Neural cell (in vitro differentiated cells): Measurements from ENCODE around the gene HS6ST2. TPM values are rescaled to one million over a fixed set of nuclear protein-coding genes. Genes with fewer than 3 reads are reported as not detected.

ENCODE experiments used
- H2AFZ ChIP-seq: fragments of 200-600, 300-800 bp; sonication (generic), shearing (Covaris generic); 2 replicates; pipeline ENCODE4 v1.6.0; 2014; ENCODE audit warnings: low read depth, mild to moderate bottlenecking, antibody characterized with exemption, low read length, moderate library complexity
- H3F3A ChIP-seq: fragments of 200-600 bp; shearing (Covaris generic); 2 replicates; pipeline ENCODE4 v1.6.1; 2016; ENCODE audit warnings: mild to moderate bottlenecking, moderate library complexity, mixed read lengths, antibody characterized with exemption, low read length; ENCODE audit not compliant: insufficient read depth, poor library complexity, severe bottlenecking
- H3K27ac ChIP-seq: fragments of 200-600, 300-800 bp; sonication (generic), shearing (Covaris generic); 2 replicates; pipeline ENCODE4 v1.5.1; 2014; ENCODE audit warnings: mild to moderate bottlenecking, low read length, moderate library complexity
- H3K27me3 ChIP-seq: fragments of 300-800, 200-600 bp; sonication (generic), shearing (Covaris generic); 2 replicates; pipeline ENCODE4 v1.6.0; 2014; ENCODE audit warnings: mild to moderate bottlenecking, low read depth, low read length, moderate library complexity; ENCODE audit not compliant: insufficient read depth
- H3K36me3 ChIP-seq: fragments of 300-800, 200-600 bp; sonication (generic), shearing (Covaris generic); 2 replicates; pipeline ENCODE4 v1.5.1; 2014; ENCODE audit warnings: mild to moderate bottlenecking, antibody characterized with exemption, low read length, moderate library complexity; ENCODE audit not compliant: insufficient read depth
- H3K4me2 ChIP-seq: fragments of 300-800, 200-600 bp; sonication (generic), shearing (Covaris generic); 2 replicates; pipeline ENCODE4 v1.6.0; 2014; ENCODE audit warnings: mild to moderate bottlenecking, low read length
- H3K4me3 ChIP-seq: fragments of 300-800, 200-600 bp; sonication (generic), shearing (Covaris generic); 2 replicates; pipeline ENCODE4 v1.5.1; 2014; ENCODE audit warnings: mild to moderate bottlenecking, low read length, moderate library complexity
- H3K79me2 ChIP-seq: fragments of 200-600 bp; shearing (Covaris generic); replicated peaks from 2 replicates; pipeline ENCODE4 v1.6.0; 2014; ENCODE audit warnings: mild to moderate bottlenecking, low read length, moderate library complexity; ENCODE audit not compliant: insufficient read depth
- H3K9ac ChIP-seq: fragments of 300-800, 200-600 bp; sonication (generic), shearing (Covaris generic); 2 replicates; pipeline ENCODE4 v1.6.1; 2016; ENCODE audit warnings: mild to moderate bottlenecking, low read length, mixed read lengths
- H3K9me2 ChIP-seq: fragments of 200-600 bp; shearing (Covaris generic); 2 replicates; pipeline ENCODE4 v1.6.1; 2016; ENCODE audit warnings: mild to moderate bottlenecking, low read length, mixed read lengths; ENCODE audit not compliant: insufficient read depth
- H3K9me3 ChIP-seq: fragments of 200-600, 300-800 bp; sonication (generic), shearing (Covaris generic); 2 replicates; pipeline ENCODE4 v1.6.1; 2016; ENCODE audit warnings: mild to moderate bottlenecking, mixed run types, low read length, moderate library complexity, mixed read lengths
- H4K20me1 ChIP-seq: fragments of 200-600 bp; shearing (Covaris generic); 2 replicates; pipeline ENCODE4 v1.6.1; 2016; ENCODE audit warnings: mild to moderate bottlenecking, mixed run types; ENCODE audit not compliant: insufficient read depth
- EZH2 ChIP-seq: fragments of 200-600, 300-800 bp; shearing (Covaris generic), sonication (generic); IDR thresholded peaks from 2 replicates; pipeline ENCODE4 v1.6.1; 2014; ENCODE audit warnings: antibody characterized with exemption, low read length, borderline replicate concordance, mild to moderate bottlenecking; ENCODE audit not compliant: insufficient read depth, poor library complexity, severe bottlenecking
- POLR2AphosphoS5 ChIP-seq: IDR thresholded peaks from 2 replicates; pipeline ENCODE4 v1.6.1; 2012
- RAD21 ChIP-seq: fragments of 450-650 bp; conservative IDR thresholded peaks from 2 replicates; pipeline ENCODE4 v1.6.1; 2014; ENCODE audit warnings: antibody characterized with exemption, mild to moderate bottlenecking, moderate library complexity
- REST ChIP-seq: IDR thresholded peaks from 2 replicates; pipeline ENCODE4 v1.6.1; 2012; ENCODE audit warnings: borderline replicate concordance
- polyA plus RNA-seq: library from polyadenylated mRNA; depleted of rRNA; stranded (reverse); fragments of >200 nt; gene quantifications from 2 replicates; pipeline ENCODE4 v1.2.3, GENCODE V29; 2014
- TF ChIP-seq, protein P1 (sequence below): fragments of 450-650 bp; IDR thresholded peaks from 2 replicates; pipeline ENCODE4 v1.5.1; 2014; ENCODE audit warnings: antibody characterized with exemption, mild to moderate bottlenecking, moderate library complexity; ENCODE audit not compliant: poor library complexity, severe bottlenecking

The HS6ST2 gene
- polyA plus RNA-seq, 1 donor from 2014 or later: 43.0 TPM

- no peak overlapping the region for H3K9ac ChIP-seq
- no peaks in the 10 kb centered on the region for H4K20me1 ChIP-seq
- H3K27ac ChIP-seq: no peak overlapping the region
- no peak overlapping the region for H2AFZ ChIP-seq
- no peaks in the 10 kb centered on the region for H3K9me2 ChIP-seq
- no peak overlapping the region for H3K4me3 ChIP-seq
- H3K9me3 ChIP-seq: no peaks in the 10 kb centered on the region
- no peak for TF ChIP-seq REST
- no peak for TF ChIP-seq EZH2
- H3K4me2 ChIP-seq: no peak overlapping the region
- H3K27me3 ChIP-seq: no peaks in the 10 kb centered on the region
- H3K79me2 ChIP-seq: no peaks in the 10 kb centered on the region
- no peaks in the 10 kb centered on the region for H3F3A ChIP-seq
- no peaks in the 10 kb centered on the region for H3K36me3 ChIP-seq
Observed at GRCh38 chrX:132766452-132766851, 192.0 kb downstream of the HS6ST2 start.

DNA sequence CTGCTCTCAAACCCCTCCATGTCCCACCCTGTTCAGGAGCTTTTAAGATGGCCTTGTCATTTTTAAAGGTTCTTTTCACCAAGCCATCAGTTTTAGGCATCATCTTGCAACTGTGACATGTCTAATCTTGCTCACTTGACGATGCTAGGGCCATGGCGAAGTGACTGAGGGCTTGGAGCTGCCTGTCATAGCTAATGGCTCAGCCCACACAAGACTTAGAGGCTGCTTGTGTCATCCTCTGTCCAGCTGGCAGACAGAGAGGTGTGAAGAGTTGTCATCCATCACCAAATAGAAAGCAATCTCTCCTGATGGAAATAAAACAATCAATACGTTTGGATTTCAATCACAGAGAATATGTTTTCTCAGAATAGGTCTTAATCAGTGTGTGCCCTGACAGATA is 194.9 kb downstream of the HS6ST2 start:
- no peaks in the 10 kb centered on the region for H3K27me3 ChIP-seq
- H3K4me2 ChIP-seq: no peak overlapping the region
- no peak for TF ChIP-seq POLR2AphosphoS5
- H2AFZ ChIP-seq: no peak overlapping the region
- H3K4me3 ChIP-seq: no peak overlapping the region
- H3K27ac ChIP-seq: no peak overlapping the region
- no peaks in the 10 kb centered on the region for H3K9me3 ChIP-seq
- H4K20me1 ChIP-seq: no peaks in the 10 kb centered on the region
- no peaks in the 10 kb centered on the region for H3K36me3 ChIP-seq
- H3K9me2 ChIP-seq: no peaks in the 10 kb centered on the region
- no peaks in the 10 kb centered on the region for H3F3A ChIP-seq
- no peaks in the 10 kb centered on the region for H3K79me2 ChIP-seq
- H3K9ac ChIP-seq: no peak overlapping the region

GRCh38 chrX:132758759-132759158 is 199.7 kb downstream of the HS6ST2 start:
- Histone ChIP-seq H3K9me2 (no peaks in the 10 kb centered on the region), H3K27me3 (no peaks in the 10 kb centered on the region), H3K4me3 (no peak overlapping the region), H3F3A (no peaks in the 10 kb centered on the region), H3K36me3 (no peaks in the 10 kb centered on the region), H3K27ac (no peak overlapping the region), H3K9ac (no peak overlapping the region), H3K4me2 (no peak overlapping the region), H3K9me3 (no peaks in the 10 kb centered on the region), H3K79me2 (no peaks in the 10 kb centered on the region), H2AFZ (no peak overlapping the region), H4K20me1 (no peaks in the 10 kb centered on the region)
- TF ChIP-seq, protein P1, sequence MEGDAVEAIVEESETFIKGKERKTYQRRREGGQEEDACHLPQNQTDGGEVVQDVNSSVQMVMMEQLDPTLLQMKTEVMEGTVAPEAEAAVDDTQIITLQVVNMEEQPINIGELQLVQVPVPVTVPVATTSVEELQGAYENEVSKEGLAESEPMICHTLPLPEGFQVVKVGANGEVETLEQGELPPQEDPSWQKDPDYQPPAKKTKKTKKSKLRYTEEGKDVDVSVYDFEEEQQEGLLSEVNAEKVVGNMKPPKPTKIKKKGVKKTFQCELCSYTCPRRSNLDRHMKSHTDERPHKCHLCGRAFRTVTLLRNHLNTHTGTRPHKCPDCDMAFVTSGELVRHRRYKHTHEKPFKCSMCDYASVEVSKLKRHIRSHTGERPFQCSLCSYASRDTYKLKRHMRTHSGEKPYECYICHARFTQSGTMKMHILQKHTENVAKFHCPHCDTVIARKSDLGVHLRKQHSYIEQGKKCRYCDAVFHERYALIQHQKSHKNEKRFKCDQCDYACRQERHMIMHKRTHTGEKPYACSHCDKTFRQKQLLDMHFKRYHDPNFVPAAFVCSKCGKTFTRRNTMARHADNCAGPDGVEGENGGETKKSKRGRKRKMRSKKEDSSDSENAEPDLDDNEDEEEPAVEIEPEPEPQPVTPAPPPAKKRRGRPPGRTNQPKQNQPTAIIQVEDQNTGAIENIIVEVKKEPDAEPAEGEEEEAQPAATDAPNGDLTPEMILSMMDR: no peak
- no peak for TF ChIP-seq RAD21
- no peak for TF ChIP-seq POLR2AphosphoS5
- TF ChIP-seq REST: no peak
